ENCODE data around the gene DIS3L2.

DIS3L2 gene

DNA sequence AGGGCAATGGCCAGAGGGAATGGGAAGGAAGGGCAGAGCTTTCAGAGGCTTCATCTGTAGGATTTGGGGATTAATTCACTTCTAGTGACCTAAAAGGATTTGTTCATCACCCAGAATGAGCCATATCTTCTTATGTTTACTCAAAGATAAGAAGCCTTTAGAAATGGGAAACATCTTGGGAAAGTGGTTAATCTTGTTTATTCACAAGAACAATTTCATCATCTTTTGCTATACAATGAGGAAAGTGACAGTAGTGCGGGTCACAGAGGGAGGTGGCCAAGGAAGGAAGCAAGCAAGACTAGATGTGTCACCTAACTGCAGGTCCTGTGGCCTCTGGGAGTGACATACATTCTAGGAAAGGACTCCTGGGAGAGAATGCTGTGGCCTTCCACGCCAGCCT, 276.6 kb downstream of the DIS3L2 start:
- DNase-seq, result no peak

DNA sequence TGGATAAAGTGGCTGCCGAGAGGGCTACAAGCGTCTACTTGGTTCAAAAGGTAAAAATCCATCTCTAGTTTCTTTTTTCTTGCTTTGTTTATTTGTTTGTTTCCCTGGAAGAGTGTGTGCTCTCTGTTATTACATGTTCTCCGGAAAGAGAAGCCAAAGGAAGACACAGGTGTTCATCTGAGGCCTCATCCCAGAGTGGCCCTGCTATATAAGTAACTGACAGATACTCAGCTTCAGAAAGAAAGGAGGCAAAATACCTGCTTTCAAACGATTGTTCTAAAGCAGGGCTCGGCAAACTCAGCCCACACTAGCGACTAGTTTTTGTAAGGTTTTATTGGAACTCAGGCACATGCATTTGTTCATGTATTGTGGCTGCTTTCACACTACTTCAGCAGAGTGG, 277.1 kb downstream of the DIS3L2 start:
- DNase-seq, result no peak

DNA sequence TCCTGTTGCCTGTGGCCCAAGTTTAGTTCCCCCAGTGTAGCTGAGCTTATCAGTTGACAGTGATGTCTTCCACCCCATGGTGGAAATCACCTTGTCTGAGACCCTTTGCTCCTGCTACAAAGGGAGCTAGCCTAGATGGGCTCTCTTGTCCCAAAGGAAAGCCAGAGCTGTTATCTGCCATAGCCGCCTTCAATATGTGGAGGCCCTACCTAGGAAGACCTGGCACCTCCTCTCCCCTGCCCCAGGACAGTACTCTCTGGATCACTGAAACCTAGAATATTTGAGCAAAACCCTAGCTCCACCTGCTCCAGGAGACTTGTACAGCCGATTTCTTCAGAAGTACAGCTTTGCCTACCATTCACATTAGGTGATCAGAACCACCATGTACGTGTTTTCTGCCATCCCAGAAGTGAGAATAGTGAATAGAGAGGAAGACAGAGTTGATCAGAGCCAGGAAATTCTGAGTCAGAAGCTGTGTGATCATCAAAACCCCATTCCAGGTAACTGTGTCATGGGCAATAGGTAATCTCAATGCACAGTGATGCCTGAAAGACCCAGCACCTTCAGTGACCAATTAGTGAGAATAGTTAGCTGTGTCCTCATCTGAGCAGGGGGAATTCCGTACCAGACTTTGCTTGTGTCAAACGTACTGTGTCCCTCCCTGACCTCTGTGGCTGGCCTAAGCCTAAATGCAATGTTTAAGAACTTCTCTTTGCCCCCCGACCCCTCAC, 278.6 kb downstream of the DIS3L2 start:
- no peak for DNase-seq

DNA sequence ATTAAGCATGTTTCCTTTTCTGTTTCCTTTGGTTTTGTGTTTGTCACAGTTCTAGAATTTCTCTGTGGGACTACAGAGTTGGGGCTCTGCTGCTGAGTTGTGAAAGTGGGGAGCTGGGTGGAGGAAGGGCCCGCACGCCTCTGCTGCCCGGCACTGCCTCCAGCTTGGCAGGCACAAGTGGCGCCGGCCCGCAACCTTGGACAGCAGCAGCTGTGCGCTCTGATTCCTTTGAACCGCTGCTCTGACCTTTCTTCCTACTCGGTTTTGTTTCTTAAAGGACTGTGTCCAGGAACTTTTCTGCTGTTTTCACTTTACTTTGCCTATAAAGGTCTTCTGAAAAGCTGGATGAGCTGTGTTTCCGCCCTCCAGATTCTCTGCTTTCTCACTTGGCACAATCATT, 279.4 kb downstream of the DIS3L2 start:
- DNase-seq, result no peak

DNA sequence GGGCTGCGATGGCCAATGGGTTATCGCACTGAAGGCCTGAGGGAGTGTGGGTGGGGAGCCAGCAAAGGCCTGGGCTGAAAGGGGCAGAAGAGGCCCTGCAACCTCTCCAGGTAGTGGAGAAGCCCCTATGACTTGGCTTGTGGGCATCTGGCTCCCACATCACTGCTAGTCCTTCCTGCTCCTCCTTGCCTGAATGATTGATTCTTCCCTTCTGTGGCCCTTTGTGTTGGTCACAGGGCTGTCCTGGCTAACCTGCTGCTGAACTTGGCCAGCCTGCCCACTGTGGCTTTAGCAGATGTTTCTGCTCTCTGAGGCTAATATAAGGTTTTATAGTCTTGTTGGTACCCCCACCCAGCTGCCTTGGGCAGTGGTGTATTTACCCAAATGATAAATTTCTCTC, 280.8 kb downstream of the DIS3L2 start:
- DNase-seq, result no peak

DNA sequence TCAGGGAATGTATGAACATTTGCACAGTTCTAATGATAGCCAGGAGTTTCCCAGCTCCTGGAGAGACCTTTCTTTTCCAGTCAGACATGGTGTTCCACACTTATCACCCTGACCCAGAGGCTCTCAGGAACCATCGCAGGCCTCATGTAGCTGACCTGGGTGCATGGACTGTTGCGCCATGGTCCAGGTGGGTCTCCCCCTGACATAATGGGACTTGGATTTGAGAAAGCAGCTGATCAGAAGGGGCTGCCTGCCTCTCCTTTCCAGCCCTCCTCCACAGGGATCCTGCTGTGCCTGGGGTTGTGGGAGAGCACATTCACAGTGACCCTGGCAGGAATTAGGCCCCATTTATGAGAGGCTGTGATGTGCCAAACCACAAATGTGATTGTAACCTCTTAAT, 283.6 kb downstream of the DIS3L2 start:
- DNase-seq, result no peak

DNA sequence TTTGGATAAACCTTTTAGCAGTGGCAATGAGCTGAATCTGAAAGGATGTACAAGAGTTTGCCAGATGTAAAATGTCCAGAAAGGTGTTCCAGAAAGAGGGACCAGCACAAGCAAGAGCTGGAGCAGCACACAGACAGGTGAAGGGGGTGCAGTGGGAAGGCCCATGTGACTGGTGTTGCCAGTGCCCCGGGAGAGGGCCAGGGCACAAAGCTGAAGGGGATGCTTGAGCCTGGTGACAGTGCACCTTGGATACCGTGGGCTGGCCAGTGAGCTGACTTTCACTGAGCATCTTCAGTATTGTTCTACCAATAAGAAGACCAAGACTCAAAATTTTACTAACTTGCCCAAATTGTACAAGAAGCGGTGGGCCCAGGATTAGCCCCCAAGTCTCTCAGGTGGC, 284.7 kb downstream of the DIS3L2 start:
- no peak for DNase-seq

DNA sequence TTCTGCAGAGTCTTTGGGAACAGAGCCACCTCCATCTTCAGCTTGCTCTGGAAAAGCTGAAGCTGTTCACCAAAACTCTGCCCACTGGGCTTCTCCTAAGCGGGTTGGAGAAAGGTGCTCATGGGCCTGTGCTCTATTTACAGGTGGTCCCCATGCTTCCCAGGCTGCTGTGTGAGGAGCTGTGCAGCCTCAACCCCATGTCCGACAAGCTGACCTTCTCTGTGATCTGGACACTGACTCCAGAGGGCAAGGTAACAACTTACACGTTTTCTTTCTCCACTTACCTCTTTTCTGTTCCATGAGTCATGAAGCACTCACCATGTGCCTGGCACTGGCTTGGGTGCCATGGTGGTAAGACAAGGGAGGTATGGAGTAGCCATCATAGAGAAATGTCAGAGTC, 287.6 kb downstream of the DIS3L2 start:
- no peak for DNase-seq

DNA sequence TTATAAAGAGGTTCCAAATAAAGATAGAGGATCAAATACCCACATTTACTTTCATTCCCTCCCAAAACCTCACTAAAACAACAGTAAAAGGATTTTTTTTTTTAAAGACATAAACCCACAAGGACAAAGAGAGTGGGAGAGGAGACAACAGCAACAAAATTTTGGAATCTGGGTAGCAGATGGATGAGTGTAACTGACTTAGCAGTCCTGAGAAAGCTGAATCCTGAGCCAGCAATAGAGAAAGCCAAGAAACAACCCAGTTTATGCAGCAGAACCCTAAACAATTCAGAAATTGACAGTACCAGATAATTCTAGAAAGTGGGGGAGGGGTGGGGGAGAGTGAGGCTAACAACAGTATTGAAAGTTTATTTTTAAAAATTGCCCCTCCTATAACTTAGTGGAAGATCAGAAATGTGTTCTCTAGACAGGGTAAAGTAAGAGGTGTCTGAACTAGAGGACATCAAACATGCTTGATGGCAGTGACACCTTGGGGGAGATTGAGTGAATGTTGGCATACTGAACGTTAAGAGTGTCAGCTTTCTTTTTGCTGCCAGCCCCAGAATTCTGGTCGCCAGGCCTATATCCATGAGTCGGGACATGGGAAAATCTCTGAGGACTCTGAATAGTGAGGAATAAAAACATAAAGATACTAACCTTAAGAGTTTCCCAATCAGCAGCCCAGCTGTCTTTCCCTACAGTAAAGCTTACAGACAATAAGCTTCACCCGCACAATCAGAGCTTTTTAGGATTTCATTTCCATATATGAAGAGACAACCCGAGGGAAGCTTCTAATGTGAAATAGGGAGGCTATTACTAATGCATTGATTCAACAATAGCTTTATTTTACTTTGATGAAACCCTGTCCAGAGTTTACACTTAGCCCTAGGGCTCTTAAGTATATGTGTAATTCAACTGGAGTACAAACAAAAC, 289.0 kb downstream of the DIS3L2 start:
- no peak for DNase-seq

DNA sequence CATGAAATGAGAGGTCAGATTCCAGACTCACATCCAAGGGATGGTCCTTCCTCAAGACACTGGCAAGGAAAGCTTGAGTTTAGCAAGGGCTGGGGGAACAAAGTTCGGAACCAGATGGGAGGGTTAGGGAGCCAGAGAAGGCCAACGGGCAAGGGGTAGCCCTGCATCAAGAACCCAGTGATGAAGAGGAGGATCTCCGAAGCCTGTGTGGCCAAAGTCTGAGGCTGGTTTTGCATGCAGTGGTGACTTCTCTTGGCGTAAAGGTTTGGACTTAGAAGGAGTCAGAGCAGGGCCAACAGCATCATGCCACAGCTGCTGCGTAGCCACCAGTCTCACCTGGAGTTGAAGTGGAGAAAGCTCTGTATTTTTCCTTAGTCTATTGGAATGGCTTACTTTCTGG, 293.5 kb downstream of the DIS3L2 start:
- no peak for DNase-seq

DNA sequence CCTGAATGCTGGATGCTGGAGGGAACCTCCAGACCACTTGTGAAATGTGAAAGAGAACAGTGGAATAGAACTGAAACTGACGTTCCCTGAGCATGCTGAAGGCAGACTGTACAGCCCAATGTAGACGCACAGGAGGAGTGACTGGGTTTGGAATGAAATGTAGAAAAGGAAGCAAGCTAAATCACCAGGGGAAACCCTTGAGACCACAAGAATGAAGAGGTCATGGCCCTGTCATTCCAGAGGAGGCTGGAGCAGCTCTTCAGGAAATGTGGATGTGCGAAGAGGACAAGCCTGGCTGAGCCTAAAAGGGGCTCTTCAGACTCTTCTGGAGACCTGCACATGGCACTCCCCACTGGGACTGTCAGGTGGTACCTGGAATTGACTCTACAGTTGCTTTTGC, 298.6 kb downstream of the DIS3L2 start:
- no peak for DNase-seq

DNA sequence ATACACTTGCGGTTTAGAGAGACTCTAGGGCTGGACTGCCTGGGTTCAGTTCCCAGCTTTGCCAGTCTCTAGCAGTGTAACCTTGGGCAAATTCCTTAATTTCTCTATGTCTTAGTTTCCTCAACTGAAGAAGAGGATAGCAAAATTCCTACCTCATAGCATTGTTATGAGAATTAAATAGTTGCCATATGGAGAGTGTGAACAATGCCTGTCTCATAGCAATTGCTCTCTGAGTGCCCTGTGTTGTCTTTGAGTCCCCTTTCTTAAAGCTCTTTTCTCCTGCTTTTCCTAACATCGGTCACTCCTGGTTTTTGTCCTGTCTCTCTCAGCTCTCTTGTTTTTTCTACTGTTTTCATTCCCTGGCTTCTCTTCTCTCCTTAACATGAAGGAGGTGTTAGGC, 300.3 kb downstream of the DIS3L2 start:
- DNase-seq, result no peak

DNA sequence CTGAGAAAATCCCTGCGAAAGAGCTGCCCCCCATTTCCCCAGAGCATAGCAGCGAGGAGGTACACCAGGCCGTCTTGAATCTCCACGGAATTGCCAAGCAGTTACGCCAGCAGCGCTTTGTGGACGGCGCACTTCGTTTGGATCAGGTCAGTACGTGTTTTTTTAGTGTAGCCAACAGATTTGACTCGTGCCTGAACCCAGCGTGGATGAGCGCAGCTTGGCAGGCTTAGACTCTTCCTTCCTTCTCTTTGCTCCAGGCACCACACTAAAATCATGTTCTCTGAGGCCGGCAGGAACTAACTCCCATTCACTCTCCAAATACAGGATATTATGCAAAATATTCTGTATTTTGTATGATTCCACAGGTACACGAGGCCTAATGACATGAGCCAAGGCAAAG, 301.8 kb downstream of the DIS3L2 start:
- no peak for DNase-seq

DNA sequence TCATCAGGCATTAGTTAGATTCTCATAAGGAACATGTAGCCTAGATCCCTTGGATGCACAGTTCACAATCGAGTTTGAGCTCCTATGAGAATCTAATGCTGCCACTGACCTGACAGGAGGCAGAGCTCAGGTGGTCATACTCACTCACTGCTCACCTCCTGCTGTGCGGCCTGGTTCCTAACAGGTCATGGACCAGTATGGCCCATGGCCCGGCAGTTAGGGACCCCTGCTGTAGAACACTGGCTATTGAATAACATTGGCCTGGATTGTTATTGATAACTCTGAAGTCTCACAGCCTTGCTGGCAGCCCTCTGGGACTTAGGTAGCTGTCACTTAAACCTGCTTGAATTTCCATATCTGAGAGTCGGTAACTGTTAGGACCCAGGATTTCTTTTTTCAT, 302.6 kb downstream of the DIS3L2 start:
- DNase-seq, result no peak

DNA sequence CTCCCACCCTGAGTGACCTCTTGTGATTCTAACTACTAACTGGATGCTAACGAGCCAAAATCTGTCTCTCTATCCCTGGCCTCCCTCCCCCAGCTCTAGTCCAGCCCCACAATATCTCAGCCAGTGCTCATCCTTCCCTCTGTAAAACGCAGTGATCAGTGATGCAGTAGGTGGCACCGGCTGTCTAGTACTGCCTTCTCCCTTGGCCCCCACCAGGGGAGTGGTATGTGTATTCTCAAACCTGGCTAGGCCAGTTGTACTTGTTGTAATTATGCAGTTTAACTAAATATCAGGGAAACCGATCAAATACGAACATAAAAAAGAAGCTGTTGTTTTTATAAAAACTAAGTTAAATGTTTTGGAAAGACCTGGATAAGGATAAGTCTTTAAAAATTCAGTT, 303.8 kb downstream of the DIS3L2 start:
- no peak for DNase-seq

DNA sequence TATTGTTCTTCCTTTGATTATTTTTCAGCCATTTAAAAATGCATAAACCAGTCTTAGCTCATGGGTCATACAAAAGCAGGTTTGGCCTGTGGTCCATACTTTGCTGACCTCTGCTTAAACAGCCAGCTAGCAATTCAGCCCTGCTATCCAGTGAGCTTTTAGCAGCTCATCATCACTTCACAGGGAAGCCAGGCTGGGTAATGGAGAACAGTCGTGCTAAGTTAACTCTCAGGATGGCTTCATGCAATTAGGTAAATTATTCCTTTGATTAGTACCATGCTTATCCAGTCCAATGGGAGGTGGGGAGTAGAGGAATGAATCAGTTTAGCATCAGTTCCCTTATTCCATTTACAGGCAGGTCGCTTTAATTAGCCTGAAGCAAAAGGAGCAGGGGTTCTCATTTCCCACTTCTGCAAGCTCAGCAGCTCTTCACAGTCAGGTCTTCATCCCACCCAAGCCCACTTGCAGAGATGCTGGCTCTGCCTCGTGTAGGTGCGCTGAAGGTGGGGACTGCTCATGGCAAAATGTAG, 307.2 kb downstream of the DIS3L2 start:
- DNase-seq, result no peak

DNA sequence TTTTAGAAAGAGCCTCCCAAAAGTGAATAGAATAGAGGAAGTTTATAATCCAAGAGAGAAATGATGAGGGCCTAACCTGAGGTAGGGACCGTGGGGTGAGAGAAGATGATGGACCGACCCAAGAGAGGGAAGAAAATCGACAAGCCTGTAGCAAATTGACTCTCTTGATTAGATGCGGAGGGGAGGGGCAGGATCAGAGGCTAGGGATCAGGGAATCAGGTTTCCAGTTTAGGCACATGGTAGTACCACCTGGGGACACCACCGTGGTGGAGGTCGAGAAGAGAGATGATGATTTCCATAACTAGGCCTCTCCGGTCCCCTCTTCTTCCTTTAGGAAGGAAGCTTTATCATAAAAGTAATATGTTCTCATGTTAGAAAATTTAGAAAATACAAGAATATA, 308.4 kb downstream of the DIS3L2 start:
- DNase-seq, result no peak

DNA sequence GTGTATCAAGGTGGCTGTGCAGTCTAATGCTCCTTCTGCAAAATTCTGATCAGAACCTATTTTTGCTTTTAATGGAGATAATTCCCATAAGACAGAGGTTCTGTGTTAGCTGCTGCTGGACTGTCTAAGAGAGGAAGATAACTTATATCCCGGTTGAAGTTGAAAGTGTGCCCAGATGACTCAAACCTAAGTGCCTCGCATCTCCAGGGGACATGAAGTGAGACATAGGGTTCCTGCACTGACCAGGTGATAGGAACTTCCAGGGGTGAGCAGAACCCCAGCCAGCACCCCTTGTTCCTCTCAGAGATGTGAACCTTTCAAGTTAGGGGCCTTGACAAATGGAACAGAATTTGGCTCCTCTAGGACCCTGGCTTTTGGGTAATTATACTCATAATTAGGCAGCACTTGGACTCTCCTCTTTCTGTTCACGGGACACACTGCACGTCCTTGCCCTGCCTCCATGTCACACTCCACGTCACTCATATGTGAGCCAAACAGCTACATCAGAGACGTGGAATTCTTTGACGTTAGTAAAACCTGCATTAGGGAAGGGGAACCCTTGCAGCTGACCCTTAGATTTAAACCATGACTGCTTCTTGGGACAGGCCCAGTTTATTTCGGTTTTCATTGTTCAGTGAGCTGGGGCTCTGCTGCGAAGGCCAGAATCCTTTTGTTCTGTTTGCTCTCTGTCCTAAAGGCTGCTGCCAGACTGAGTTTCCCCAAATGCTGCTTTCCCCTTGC, 312.6 kb downstream of the DIS3L2 start:
- no peak for DNase-seq

DNA sequence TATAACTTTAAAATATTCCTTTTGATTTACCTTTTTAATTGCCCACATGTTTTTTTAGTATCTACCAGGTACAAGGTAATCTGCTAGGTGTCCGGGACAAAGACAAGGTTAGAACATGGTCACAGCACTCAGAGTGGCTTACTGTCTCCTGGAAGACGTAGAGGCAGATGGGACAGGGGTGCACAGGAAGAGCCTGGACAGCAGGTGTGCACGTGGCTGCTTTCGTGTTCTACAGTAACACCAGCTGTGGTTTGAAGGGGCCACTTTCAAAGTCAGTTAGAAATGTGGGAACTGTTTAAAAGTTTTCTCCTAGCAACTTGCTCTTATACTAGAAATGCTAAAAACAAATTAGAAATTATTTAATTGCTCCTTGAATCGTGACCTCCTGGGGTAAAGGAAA, 314.2 kb downstream of the DIS3L2 start:
- no peak for DNase-seq

DNA sequence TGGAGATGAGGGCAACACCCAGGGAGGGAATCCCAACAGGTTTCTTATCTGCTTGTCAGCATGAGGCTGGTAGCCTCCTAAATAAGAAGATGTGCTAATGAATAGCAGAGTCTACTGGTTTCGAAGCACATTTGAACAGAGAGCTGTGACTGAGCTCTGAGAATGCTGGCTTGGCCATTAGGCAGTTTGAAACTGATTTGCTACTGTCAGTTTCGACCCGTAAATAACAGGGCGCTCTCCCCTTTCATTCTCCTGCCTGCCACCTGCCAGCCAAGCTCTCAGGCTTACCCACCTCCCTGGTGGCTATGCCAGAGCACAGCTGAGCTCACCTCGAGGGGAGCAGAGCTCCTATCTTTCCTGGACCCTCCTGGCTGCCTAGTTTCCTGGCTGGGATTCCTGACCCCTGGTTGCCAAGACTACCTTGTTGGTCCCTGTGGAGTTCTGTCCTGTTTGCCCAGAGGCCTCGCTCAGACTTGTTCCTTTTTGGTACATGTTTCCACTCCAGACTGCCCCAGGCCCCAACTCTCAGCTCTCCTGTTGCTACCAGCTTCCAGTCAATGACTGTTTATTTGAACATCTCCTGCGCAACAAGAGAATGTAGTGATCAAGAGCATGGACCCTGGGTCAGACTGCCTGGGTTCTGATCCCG, 314.7 kb downstream of the DIS3L2 start:
- DNase-seq, result no peak

DNA sequence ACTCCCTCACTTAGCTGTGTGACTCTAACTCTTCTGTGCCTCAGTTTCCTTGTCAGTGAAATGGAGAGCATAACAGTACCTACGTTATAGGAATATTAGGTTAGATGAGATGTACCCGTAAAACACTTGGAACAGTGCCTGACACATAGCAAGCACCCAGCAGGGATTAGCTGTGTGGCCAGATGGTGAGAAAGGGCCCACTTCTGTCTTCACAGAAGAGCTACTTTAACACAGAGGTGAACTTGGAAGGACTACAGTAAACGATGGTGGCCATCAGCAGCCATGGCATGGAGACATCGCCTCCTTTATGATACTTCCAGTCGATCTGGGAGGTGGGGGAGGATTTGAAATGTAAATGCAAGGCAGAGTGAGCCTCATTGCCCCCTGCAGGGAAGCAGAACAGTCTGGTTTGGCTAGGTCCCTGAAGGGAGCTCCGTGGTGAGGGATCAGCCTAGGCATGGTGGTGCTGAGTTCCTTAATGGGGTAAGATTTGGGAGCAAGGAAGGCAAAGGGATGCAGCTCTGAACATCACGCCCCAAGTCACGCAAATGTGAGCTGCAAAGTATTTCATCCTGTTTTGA, 315.3 kb downstream of the DIS3L2 start:
- DNase-seq, result no peak

DNA sequence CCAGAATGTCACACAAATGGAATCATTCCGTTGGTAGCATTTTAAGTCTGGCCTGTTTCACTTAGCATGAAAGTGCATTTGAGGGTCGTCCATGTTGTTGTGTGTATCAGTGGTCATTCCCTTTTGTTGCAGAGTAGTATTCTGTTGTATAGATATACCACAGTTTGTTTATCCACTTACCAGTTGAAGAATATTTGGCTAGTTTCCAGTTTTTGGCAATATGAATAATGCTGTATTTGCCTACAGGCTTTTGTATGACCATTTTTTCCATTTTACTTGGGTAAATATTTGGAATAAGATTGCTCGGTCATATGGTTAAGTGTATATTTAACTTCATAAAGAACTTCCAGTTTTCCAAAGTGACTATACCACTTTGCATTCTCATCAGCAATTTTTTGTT, 317.0 kb downstream of the DIS3L2 start:
- DNase-seq, result no peak

DNA sequence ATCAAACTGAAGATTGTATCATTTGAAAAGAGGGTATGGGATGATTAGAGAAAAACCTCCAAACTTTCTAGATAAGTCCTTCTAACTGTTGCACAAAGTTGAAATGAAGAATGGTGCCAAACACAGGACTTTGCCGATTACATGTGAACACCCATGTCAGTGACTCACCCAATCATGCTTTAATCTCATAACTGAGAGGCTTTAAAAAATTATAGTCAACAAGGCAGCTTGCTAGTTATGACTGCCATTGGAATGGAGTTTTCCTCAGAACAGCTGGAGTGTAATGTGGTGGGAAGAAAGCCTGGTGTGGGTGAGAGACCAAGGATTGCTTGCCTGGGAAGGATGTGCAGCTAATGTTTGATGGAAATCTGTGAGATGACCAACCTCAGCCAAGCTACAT, 318.8 kb downstream of the DIS3L2 start:
- no peak for DNase-seq

Measured in AML-193 (cell line).